NT2/D1 (cell line): Measurements from ENCODE around the gene ROPN1B.
"Not testable (repeated sequence)": the region's sequence is repeated elsewhere in the genome, so short reads cannot be mapped to it uniquely, and the experiment has no call there.

Experiments used
- DNase-seq: peaks from one replicate; pipeline ENCODE4 v3.0.0-alpha.2; 2011; ENCODE audit warnings: low read depth, low spot score
- H3K27me3 ChIP-seq: 2 replicates; pipeline ENCODE4 v1.6.0; 2011; ENCODE audit warnings: mild to moderate bottlenecking; ENCODE audit not compliant: insufficient read length, insufficient read depth
- H3K36me3 ChIP-seq: 2 replicates; pipeline ENCODE4 v1.6.1; 2011; ENCODE audit warnings: mild to moderate bottlenecking, low read length, mixed read lengths; ENCODE audit not compliant: insufficient read depth, insufficient read length
- H3K4me1 ChIP-seq: 2 replicates; pipeline ENCODE4 v1.5.1; 2011; ENCODE audit not compliant: insufficient read depth, insufficient read length
- H3K4me3 ChIP-seq: 2 replicates; pipeline ENCODE4 v1.5.1; 2011; ENCODE audit warnings: low read depth; ENCODE audit not compliant: insufficient read length
- H3K9ac ChIP-seq: 2 replicates; pipeline ENCODE4 v1.6.0; 2011; ENCODE audit warnings: low read depth; ENCODE audit not compliant: insufficient read length
- H3K9me3 ChIP-seq: 2 replicates; pipeline ENCODE4 v1.5.1; 2011; ENCODE audit warnings: mild to moderate bottlenecking, low read length; ENCODE audit not compliant: insufficient read depth
- SUZ12 ChIP-seq: IDR thresholded peaks from 2 replicates; pipeline ENCODE4 v1.6.1; 2011; ENCODE audit not compliant: insufficient read length, insufficient read depth; ENCODE audit errors: extremely low read depth
- YY1 ChIP-seq: IDR thresholded peaks from 2 replicates; pipeline ENCODE4 v1.6.1; 2011; ENCODE audit not compliant: insufficient read length, insufficient read depth
- ZNF274 ChIP-seq: IDR thresholded peaks from 2 replicates; pipeline ENCODE4 v1.6.1; 2011; ENCODE audit warnings: mild to moderate bottlenecking, low read depth, low read length

ROPN1B gene

DNA sequence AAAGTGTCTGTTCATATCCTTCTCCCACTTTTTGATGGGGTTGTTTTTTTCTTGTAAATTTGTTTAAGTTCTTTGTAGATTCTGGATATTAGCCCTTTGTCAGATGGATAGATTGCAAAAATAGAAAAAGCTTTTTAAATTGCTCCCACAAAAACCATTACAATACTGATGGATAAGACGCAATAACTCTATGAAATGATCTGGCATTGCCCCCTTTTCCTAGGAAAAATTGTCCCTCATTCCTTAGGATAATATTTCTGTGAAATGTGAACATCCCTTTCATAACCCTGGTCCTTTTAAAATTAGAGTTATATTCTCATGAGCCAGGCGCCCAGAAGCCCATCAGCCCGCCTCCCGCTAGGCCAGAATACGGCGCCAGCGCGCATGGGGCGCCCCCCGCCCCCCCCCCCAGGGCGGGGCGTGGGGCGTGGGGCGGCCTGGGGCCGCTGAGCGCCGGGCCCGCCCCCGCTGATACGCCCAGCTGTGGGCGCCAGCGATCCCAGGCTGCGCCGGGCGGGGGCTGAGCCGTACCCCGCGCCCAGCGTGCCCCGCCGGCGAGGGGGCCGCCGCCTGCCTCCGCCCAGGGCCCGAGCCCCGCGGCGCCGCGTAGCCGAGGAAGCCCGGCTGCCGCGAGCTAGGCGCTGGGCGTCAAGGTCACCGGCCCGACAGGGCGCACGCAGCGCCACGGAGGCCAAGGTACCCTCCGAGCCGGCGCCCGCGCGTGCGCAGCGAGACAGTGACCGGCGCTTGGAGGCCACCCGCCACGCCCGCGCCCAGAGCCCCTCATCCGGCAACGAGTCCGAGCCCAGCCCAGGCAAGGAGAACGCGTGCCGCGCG lies 11.1 kb upstream of the ROPN1B start:
- no peak for DNase-seq
- H3K4me3 ChIP-seq, result peak overlapping the region; percentile 24

DNA sequence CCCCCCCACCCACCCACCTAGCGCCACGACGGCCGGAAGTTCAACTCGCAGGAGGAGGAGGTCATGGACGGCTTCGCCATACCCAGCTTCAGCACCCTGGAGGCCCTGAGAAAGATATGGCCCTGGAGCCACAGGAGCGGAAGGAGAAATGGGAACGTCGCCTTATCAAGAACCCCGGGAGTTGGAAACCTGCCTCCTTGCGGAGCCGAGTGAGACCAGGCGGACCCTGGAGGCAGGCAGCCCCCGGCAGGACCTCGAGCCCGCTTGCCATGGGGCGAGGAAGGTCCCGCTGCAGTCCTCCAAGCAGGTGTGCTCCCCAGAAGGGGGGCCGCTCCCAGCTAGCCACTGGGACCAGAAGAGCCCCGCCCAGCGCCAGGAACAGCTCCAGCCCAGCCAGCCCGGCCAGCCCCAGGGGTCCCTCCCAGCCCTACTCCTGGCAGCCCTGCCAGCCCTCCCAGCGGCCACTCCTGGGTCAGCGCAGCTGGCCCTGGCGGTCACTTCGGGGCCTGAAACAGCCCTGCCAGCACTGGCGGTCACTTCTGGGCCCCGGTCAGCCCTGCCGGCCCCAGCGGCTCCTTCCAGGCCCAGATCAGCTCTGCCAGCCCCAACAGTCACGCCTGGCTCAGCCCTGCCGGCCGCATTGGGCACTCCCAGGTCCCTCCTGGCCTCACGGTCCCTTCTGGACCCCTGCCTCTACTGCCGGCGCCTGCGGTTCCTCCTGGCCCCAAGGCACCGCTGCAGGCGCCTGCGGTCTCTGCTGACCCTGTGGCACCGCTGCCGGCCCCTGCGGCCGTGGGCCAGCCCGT lies 10.3 kb upstream of the ROPN1B start:
- H3K9me3 ChIP-seq, result no peaks in the 10 kb centered on the region
- no peak for DNase-seq
- H3K9ac ChIP-seq, result no peak overlapping the region
- peaks cover 4% of the 10 kb centered on the region for H3K27me3 ChIP-seq
- H3K4me3 ChIP-seq, result no peak overlapping the region
- H3K4me1 ChIP-seq, result peaks cover 5% of the 10 kb centered on the region
- no peaks in the 10 kb centered on the region for H3K36me3 ChIP-seq
- TF ChIP-seq SUZ12, result no peak
- no peak for TF ChIP-seq ZNF274
- no peak for TF ChIP-seq YY1

More for the DNA sequence above, 11.1 kb upstream of the ROPN1B start:
- no peaks in the 10 kb centered on the region for H3K36me3 ChIP-seq
- TF ChIP-seq YY1 (no peak), ZNF274 (no peak), SUZ12 (no peak)
- no peak overlapping the region for H3K9ac ChIP-seq
- H3K9me3 ChIP-seq, result no peaks in the 10 kb centered on the region
- peaks cover 5% of the 10 kb centered on the region for H3K4me1 ChIP-seq
- peaks cover 4% of the 10 kb centered on the region for H3K27me3 ChIP-seq

DNA sequence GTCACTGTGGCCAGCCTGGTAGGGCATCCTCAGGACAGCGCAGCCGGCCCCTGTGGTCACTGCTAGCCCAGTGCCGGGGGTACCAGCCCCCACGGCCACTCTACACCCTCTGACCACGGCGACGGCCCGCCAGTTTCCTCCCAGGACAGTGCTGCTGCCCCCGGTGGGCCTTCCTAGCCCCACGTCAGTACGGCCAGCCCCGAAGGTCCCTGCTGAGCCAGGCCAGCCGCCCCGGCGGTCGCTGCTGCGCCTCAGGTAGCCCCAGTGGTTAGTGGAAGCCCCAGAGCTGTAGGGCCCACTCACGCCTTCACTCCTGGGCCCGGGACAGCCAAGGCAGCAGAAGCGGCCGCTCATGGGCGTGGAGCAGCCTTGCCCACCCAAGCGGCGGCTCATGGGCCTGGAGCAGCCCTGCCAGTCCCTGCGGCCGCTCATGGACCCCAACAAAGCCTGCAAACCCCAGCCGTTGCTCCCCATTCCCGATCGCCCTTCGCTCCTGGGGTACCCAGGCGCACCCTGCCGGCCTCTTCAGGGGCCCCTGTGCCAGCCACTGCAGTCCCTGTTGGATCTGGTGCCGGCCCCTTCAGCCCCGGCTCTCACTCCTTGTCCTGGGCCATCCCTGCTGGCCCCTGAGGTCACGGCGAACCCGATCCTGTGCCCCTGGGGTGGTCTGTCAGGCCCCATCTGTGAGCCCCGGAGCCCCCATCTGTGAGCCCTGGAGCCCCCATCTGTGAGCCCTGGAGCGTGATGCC lies 9.5 kb upstream of the ROPN1B start:
- no peak overlapping the region for H3K9ac ChIP-seq
- no peaks in the 10 kb centered on the region for H3K36me3 ChIP-seq
- no peaks in the 10 kb centered on the region for H3K9me3 ChIP-seq
- no peak overlapping the region for H3K4me3 ChIP-seq
- H3K27me3 ChIP-seq, result peaks cover 4% of the 10 kb centered on the region
- no peak for DNase-seq
- TF ChIP-seq ZNF274, result no peak
- no peak for TF ChIP-seq YY1
- no peak for TF ChIP-seq SUZ12
- peaks cover 5% of the 10 kb centered on the region for H3K4me1 ChIP-seq

DNA sequence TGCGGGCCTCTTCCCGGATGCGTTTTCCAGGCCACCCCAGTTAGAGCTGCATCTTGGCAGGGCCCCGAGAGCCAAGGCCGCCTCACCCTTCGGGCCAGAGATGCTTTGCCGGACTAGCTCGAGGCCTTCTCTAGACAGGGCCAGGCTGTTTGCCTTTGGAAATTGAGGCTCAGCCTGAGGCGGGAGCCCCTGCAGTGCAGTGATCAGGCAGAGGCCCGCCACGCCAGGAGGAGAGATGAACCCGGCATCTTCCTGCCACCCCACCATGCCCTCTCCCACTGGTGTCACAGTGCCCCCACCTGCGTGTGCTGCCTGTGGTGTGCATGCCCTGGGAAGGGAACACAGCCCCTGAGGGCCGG lies 8.9 kb upstream of the ROPN1B start:
- H3K9ac ChIP-seq, result no peak overlapping the region
- no peak for TF ChIP-seq YY1
- TF ChIP-seq SUZ12, result no peak
- no peak for TF ChIP-seq ZNF274
- no peak overlapping the region for H3K4me3 ChIP-seq
- peaks cover 5% of the 10 kb centered on the region for H3K4me1 ChIP-seq
- DNase-seq, result no peak
- H3K27me3 ChIP-seq, result peaks cover 4% of the 10 kb centered on the region
- no peaks in the 10 kb centered on the region for H3K36me3 ChIP-seq
- no peaks in the 10 kb centered on the region for H3K9me3 ChIP-seq

DNA sequence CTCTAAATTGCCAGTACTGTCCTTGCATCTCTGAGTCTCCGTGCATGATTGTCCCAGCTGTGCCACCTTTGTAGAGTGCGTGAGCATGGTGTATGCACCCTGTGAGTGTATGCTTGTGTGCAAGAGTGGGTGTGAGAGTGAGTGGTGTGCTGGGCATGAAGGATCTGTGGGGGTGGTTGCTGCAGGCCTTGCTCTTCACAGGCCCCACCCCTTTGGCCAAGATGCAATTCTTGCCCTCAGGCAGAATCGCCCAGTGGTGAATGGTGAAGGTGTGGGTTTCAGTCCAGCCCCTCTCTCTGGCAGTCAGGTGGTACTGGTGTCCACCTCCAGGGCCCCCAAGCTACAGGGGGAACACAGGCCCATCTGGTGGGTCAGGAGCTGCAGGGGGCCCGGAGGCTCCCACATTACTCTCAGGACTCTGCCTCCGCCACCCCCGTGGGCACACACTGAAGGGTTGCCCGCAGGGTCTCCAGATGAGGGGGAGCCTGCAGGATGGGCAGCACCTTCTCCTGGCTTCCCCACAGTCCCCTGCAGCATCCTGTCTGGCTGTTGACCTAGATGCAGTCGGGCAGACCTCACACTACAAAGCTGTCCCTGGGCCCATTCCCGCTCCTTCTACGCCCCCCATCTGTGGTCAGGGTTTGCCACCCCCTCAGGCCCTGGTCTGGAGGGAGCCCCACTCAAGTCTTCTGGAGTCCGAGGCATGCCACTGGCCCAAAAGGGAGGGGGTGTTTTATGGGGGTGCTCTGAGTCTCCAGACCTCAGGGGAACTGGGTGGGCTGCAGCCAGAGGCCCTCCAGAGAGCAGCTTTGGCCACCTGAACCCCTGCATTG lies 8.3 kb upstream of the ROPN1B start:
- TF ChIP-seq YY1, result no peak
- TF ChIP-seq ZNF274, result no peak
- TF ChIP-seq SUZ12, result no peak
- no peaks in the 10 kb centered on the region for H3K36me3 ChIP-seq
- H3K27me3 ChIP-seq, result peaks cover 7% of the 10 kb centered on the region
- no peak for DNase-seq
- no peaks in the 10 kb centered on the region for H3K9me3 ChIP-seq
- H3K4me1 ChIP-seq, result peaks cover 5% of the 10 kb centered on the region
- no peak overlapping the region for H3K9ac ChIP-seq
- H3K4me3 ChIP-seq, result no peak overlapping the region

DNA sequence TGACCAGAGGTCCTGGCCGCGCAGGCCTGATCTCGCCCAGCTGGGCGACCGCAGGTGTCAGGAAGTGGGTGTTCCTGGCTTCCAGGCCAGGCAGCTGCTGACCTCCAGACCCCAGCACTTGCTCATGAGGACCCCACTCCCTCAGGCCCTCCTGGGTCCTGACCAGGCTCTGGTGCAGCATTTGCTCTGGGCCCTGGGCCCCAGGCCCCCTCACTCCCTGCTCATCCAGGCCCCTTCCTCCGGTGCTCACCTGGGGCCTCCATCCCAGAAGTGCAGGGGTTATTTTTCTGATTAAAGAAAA lies 7.7 kb upstream of the ROPN1B start:
- peaks cover 13% of the 10 kb centered on the region for H3K27me3 ChIP-seq
- H3K36me3 ChIP-seq, result no peaks in the 10 kb centered on the region
- TF ChIP-seq SUZ12, result no peak
- TF ChIP-seq YY1, result no peak
- no peak for TF ChIP-seq ZNF274
- H3K4me3 ChIP-seq, result no peak overlapping the region
- DNase-seq, result no peak
- H3K4me1 ChIP-seq, result peaks cover 5% of the 10 kb centered on the region
- H3K9ac ChIP-seq, result no peak overlapping the region
- no peaks in the 10 kb centered on the region for H3K9me3 ChIP-seq

DNA sequence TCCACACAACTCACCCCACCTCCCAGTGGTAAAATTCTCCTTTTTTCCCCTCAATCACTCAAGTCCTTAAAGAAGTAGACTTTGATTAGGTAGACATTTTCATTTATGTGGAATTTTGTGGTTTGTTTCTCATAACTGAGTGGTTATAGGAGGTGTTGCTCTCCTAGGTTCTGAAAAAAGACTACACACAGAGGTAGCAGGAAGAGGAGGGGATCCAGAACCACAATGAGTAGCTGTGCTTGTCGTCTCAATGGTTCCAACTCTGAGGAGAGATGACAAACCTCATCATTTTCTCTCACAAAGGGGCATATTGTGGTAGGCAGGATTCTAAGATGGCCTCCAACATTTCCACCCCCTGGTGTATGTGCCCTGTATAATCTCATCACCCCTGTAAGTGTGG lies 5.1 kb upstream of the ROPN1B start:
- H3K9me3 ChIP-seq, H3K4me1 ChIP-seq, H3K4me3 ChIP-seq, H3K9ac ChIP-seq, H3K36me3 ChIP-seq, DNase-seq: not testable (repeated sequence)
- H3K27me3 ChIP-seq, result peaks cover 30% of the 10 kb centered on the region
